GM10248 (cell line): ENCODE results near the gene TOM1L2.

Experiments used
- CTCF ChIA-PET: fragments of 300-600 bp; sonication (Branson Sonifier 250); formaldehyde crosslinking; extraction: SDS; loops from one replicate; lab custom pipeline; 2021; ENCODE audit warnings: antibody characterized with exemption; lab: Yijun Ruan, JAX
- POLR2A ChIA-PET: fragments of 350-650 bp; sonication (Branson Sonifier 250); formaldehyde crosslinking; extraction: SDS; loops from one replicate; lab custom pipeline; 2020; ENCODE audit warnings: antibody characterized with exemption; lab: Yijun Ruan, JAX
- DNase-seq: peaks from one replicate; pipeline ENCODE4 v3.0.0; 2012; ENCODE audit errors: extremely low spot score
- CTCF ChIP-seq: IDR thresholded peaks from 2 replicates; pipeline ENCODE4 v1.5.1; 2012; ENCODE audit warnings: mild to moderate bottlenecking, low read depth; ENCODE audit errors: extremely low read depth, missing control alignments, control extremely low read depth

Gene TOM1L2

GRCh38 chr17:18006495-18007239, 34.5 kb upstream of the TOM1L2 start:
- POLR2A ChIA-PET = no interaction called here
- CTCF ChIA-PET = interaction anchor here (1.2 to 2.9 kb wide), 3 partner anchors 17 to 27 kb away, joined by 3 to 7 read pairs (median 3); no protein-coding TSS in a partner anchor
- TF ChIP-seq CTCF = no peak
- no peak for DNase-seq

- TF ChIP-seq CTCF = no peak
- no peak for DNase-seq
- ChIA-PET POLR2A (no interaction called here), CTCF (interaction anchor here (1.5 kb wide), 1 partner anchor 86 kb away, joined by 5 read pairs; no protein-coding TSS in a partner anchor)
These were observed 33.3 kb upstream of the TOM1L2 start for GRCh38 chr17:18005496-18005895.

GRCh38 chr17:18004884-18005305, 32.7 kb upstream of the TOM1L2 start:
- ChIA-PET CTCF (interaction anchor here (0.7 to 1.5 kb wide), 6 partner anchors 11 to 86 kb away, joined by 3 to 5 read pairs (median 4); no protein-coding TSS in a partner anchor), POLR2A (no interaction called here)
- no peak for DNase-seq
- no peak for TF ChIP-seq CTCF

- ChIA-PET POLR2A (no interaction called here), CTCF (interaction anchor here (0.7 to 1.5 kb wide), 7 partner anchors 10 to 85 kb away, joined by 3 to 5 read pairs (median 4); no protein-coding TSS in a partner anchor)
- no peak for TF ChIP-seq CTCF
- no peak for DNase-seq
These were observed 32.1 kb upstream of the TOM1L2 start for GRCh38 chr17:18004345-18004744.

- DNase-seq = no peak
- CTCF ChIA-PET = interaction anchor here (1.2 to 1.4 kb wide), 2 partner anchors 12 to 59 kb away, joined by 3 read pairs; no protein-coding TSS in a partner anchor
- POLR2A ChIA-PET = no interaction called here
These were observed 30.0 kb upstream of the TOM1L2 start for GRCh38 chr17:18002171-18002570.

GRCh38 chr17:18000030-18000408, 27.8 kb upstream of the TOM1L2 start:
- TF ChIP-seq CTCF = no peak
- no peak for DNase-seq
- POLR2A ChIA-PET = no interaction called here
- CTCF ChIA-PET = no interaction called here

More at GRCh38 chr17:18002171-18002570, 30.0 kb upstream of the TOM1L2 start:
- no peak for TF ChIP-seq CTCF
